ENCODE results near the gene SMOC1. TPM values are rescaled to one million over a fixed set of nuclear protein-coding genes. Genes with fewer than 3 reads are reported as not detected.

The SMOC1 gene
- total RNA-seq, 4 donors from 2014 or later, result 0.72 to 3.1 (median 1.6) TPM

GRCh38 chr14:69863083-69863482 is 16.1 kb upstream of the SMOC1 start:
- Histone ChIP-seq H3K4me1 (no peaks in the 10 kb centered on the region), H3K4me3 (no peak overlapping the region), H3K36me3 (no peaks in the 10 kb centered on the region), H3K9me3 (no peaks in the 10 kb centered on the region), H3K27ac (no peak overlapping the region), H3K27me3 (peaks cover 6% of the 10 kb centered on the region)
- no peak for TF ChIP-seq EP300 (IDR thresholded peaks at IDR 0.05)
- TF ChIP-seq CTCF (IDR thresholded peaks at IDR 0.05), result no peak
- no peak for TF ChIP-seq POLR2A (IDR thresholded peaks at IDR 0.05)
- TF ChIP-seq POLR2AphosphoS5 (IDR thresholded peaks at IDR 0.05), result no peak
- no peak for DNase-seq (ENCODE audit: low spot score in 2 of 2)
- 92% methylated on average over 4 of the region's 4 CpGs for WGBS

- WGBS, result 75% methylated on average over 7 of the region's 8 CpGs
- DNase-seq (ENCODE audit: low spot score in 2 of 2), result no peak
These were observed 13.4 kb upstream of the SMOC1 start for GRCh38 chr14:69865701-69866365.

GRCh38 chr14:69868363-69868963 is 10.8 kb upstream of the SMOC1 start:
- H3K36me3 ChIP-seq, result no peaks in the 10 kb centered on the region
- H3K27ac ChIP-seq, result no peak overlapping the region
- H3K4me3 ChIP-seq, result no peak overlapping the region
- no peak for TF ChIP-seq CTCF (IDR thresholded peaks at IDR 0.05)
- TF ChIP-seq EP300 (IDR thresholded peaks at IDR 0.05), result no peak
- TF ChIP-seq POLR2A (IDR thresholded peaks at IDR 0.05), result no peak
- TF ChIP-seq POLR2AphosphoS5 (IDR thresholded peaks at IDR 0.05), result no peak
- no peak for DNase-seq (ENCODE audit: low spot score in 2 of 2)
- no peaks in the 10 kb centered on the region for H3K4me1 ChIP-seq
- H3K9me3 ChIP-seq, result no peaks in the 10 kb centered on the region
- 84% methylated on average over 5 of the region's 5 CpGs for WGBS
- no peaks in the 10 kb centered on the region for H3K27me3 ChIP-seq

More at GRCh38 chr14:69865701-69866365, 13.4 kb upstream of the SMOC1 start:
- TF ChIP-seq EP300 (IDR thresholded peaks at IDR 0.05), result no peak
- no peak for TF ChIP-seq CTCF (IDR thresholded peaks at IDR 0.05)
- TF ChIP-seq POLR2AphosphoS5 (IDR thresholded peaks at IDR 0.05), result no peak
- no peak for TF ChIP-seq POLR2A (IDR thresholded peaks at IDR 0.05)
- Histone ChIP-seq H3K9me3 (no peaks in the 10 kb centered on the region), H3K27me3 (no peaks in the 10 kb centered on the region), H3K36me3 (no peaks in the 10 kb centered on the region), H3K27ac (no peak overlapping the region), H3K4me1 (no peaks in the 10 kb centered on the region), H3K4me3 (no peak overlapping the region)

GRCh38 chr14:69870613-69871012 is 8.6 kb upstream of the SMOC1 start:
- Histone ChIP-seq H3K27ac (no peak overlapping the region), H3K9me3 (no peaks in the 10 kb centered on the region), H3K36me3 (no peaks in the 10 kb centered on the region), H3K4me3 (no peak overlapping the region), H3K4me1 (no peaks in the 10 kb centered on the region), H3K27me3 (no peaks in the 10 kb centered on the region)
- no peak for DNase-seq (ENCODE audit: low spot score in 2 of 2)
- WGBS, result 88% methylated on average over 2 of the region's 2 CpGs
- TF ChIP-seq EP300 (IDR thresholded peaks at IDR 0.05), result no peak
- TF ChIP-seq POLR2A (IDR thresholded peaks at IDR 0.05), result no peak

GRCh38 chr14:69873877-69874780 is 5.1 kb upstream of the SMOC1 start:
- WGBS, result 61% methylated on average over 5 of the region's 5 CpGs
- H3K4me1 ChIP-seq, result peaks cover 1% of the 10 kb centered on the region
- no peak overlapping the region for H3K27ac ChIP-seq
- no peaks in the 10 kb centered on the region for H3K9me3 ChIP-seq
- no peaks in the 10 kb centered on the region for H3K36me3 ChIP-seq
- TF ChIP-seq POLR2AphosphoS5 (IDR thresholded peaks at IDR 0.05) (no peak), POLR2A (IDR thresholded peaks at IDR 0.05) (no peak), EP300 (IDR thresholded peaks at IDR 0.05) (no peak), CTCF (IDR thresholded peaks at IDR 0.05) (no peak)
- H3K4me3 ChIP-seq, result no peak overlapping the region
- peaks cover 16% of the 10 kb centered on the region for H3K27me3 ChIP-seq
- no peak for DNase-seq (ENCODE audit: low spot score in 2 of 2)

All from suprapubic skin (tissue), 4 donors.